Measurements from ENCODE around the gene PATJ.
"Not testable (repeated sequence)": the region's sequence is repeated elsewhere in the genome, so short reads cannot be mapped to it uniquely, and the experiment has no call there.

The PATJ gene

GRCh38 chr1:62183164-62184020 is 441.1 kb downstream of the PATJ start:
- DNase-seq: not testable (repeated sequence)

- DNase-seq: no peak
Observed at GRCh38 chr1:62184336-62184735, 442.1 kb downstream of the PATJ start.

GRCh38 chr1:62185233-62185632 is 443.0 kb downstream of the PATJ start:
- not testable (repeated sequence) for DNase-seq

GRCh38 chr1:62185677-62186076 is 443.4 kb downstream of the PATJ start:
- DNase-seq: no peak

- DNase-seq: no peak
Observed at GRCh38 chr1:62187548-62187947, 445.3 kb downstream of the PATJ start.

GRCh38 chr1:62188111-62188510 is 445.8 kb downstream of the PATJ start:
- DNase-seq: no peak

GRCh38 chr1:62194651-62195544 is 452.6 kb downstream of the PATJ start, which contains the start of gene L1TD1:
L1TD1 (plus strand) TSS chr1:62194849; CDS start chr1:62206629, 11,780 bp downstream.
- DNase-seq: no peak

GRCh38 chr1:62196086-62196690 is 453.9 kb downstream of the PATJ start:
- DNase-seq: no peak

- no peak for DNase-seq
Observed at GRCh38 chr1:62198069-62198780, 455.9 kb downstream of the PATJ start.

- no peak for DNase-seq
Observed at GRCh38 chr1:62198781-62199125, 456.5 kb downstream of the PATJ start.

GRCh38 chr1:62207187-62207586 is 464.9 kb downstream of the PATJ start:
- DNase-seq: no peak

- no peak for DNase-seq
Observed at GRCh38 chr1:62208087-62208486, 465.8 kb downstream of the PATJ start.

GRCh38 chr1:62208970-62209369 is 466.7 kb downstream of the PATJ start:
- DNase-seq: no peak

- DNase-seq: no peak
Observed at GRCh38 chr1:62209931-62210595, 467.8 kb downstream of the PATJ start.

GRCh38 chr1:62210960-62211359 is 468.7 kb downstream of the PATJ start:
- no peak for DNase-seq

GRCh38 chr1:62212411-62212810 is 470.1 kb downstream of the PATJ start:
- no peak for DNase-seq

- no peak for DNase-seq
Observed at GRCh38 chr1:62213075-62213914, 471.0 kb downstream of the PATJ start.

- no peak for DNase-seq
Observed at GRCh38 chr1:62218604-62219003, 476.3 kb downstream of the PATJ start.

- DNase-seq: not testable (repeated sequence)
Observed at GRCh38 chr1:62220456-62220855, 478.2 kb downstream of the PATJ start.

GRCh38 chr1:62221171-62221570 is 478.9 kb downstream of the PATJ start:
- no peak for DNase-seq

GRCh38 chr1:62222321-62222720 is 480.0 kb downstream of the PATJ start:
- no peak for DNase-seq

All from NCI-H446 treated with DMSO at 0.1 percent for 48 hours (cell line).